GM12878 (cell line): ENCODE data around the gene ACYP2. TPM values are rescaled to one million over a fixed set of nuclear protein-coding genes. Genes with fewer than 3 reads are reported as not detected.

Source experiments
- ATAC-seq: fragments of 200-7000 bp; cut with Tn5 transposase; 3 replicates; pipeline ENCODE4 v1.9.1; 2020; ENCODE audit warnings: mild to moderate bottlenecking, moderate library complexity
- BruUV-seq: library from RNA; stranded (reverse); fragments of 400-500 nt; replicated peaks from 2 replicates; lab custom pipeline; 2021; lab: Mats Ljungman, UMichigan
- CTCF ChIA-PET: fragments of 300-600 bp; sonication (Branson Sonifier 250); formaldehyde crosslinking; extraction: SDS; loops from one replicate; lab custom pipeline; 2021; ENCODE audit warnings: inconsistent platforms; lab: Yijun Ruan, JAX
- POLR2A ChIA-PET: fragments of 350-600 bp; formaldehyde crosslinking; extraction: SDS; loops from one replicate; lab custom pipeline; 2021; ENCODE audit warnings: inconsistent platforms; lab: Charles Lee
- RAD21 ChIA-PET: fragments of 300-600 bp; sonication (Branson Sonifier 250); formaldehyde crosslinking; loops from one replicate; lab custom pipeline; 2023; ENCODE audit warnings: antibody characterized with exemption; ENCODE audit not compliant: unreplicated experiment; lab: Charles Lee
- SMC1A ChIA-PET: fragments of 300-600 bp; sonication (Branson Sonifier 250); formaldehyde crosslinking; loops from one replicate; lab custom pipeline; 2023; ENCODE audit not compliant: unreplicated experiment, uncharacterized antibody; lab: Charles Lee
- DNase-seq: peaks from one replicate; pipeline ENCODE4 v3.0.0-alpha.2; 2011; ENCODE audit warnings: low read depth, low spot score
- FAIRE-seq: peaks from 3 replicates; lab custom pipeline; 2011; peaks lifted over from hg19 to GRCh38; lab: Jason Lieb, UNC
- H2AFZ ChIP-seq: 2 replicates; pipeline ENCODE4 v1.6.0; 2011; ENCODE audit warnings: low read depth, low read length, control low read depth; ENCODE audit not compliant: control insufficient read depth
- H3K27ac ChIP-seq: 2 replicates; pipeline ENCODE4 v1.5.1; 2011; ENCODE audit warnings: control low read depth; ENCODE audit not compliant: control insufficient read depth, insufficient read depth
- H3K27me3 ChIP-seq, 2 experiments: replicated peaks in 1 of 2; 2 replicates each; pipeline versions ENCODE4 v1.6.0 to v1.6.1; 2011; ENCODE audit warnings: low read length in 1 of 2; ENCODE audit not compliant: control insufficient read depth in 2 of 2, insufficient read depth in 2 of 2
- H3K36me3 ChIP-seq, 2 experiments: 2 replicates each; pipeline ENCODE4 v1.5.1; 2011; ENCODE audit warnings: low read length in 1 of 2; ENCODE audit not compliant: control insufficient read depth in 2 of 2, insufficient read depth in 2 of 2
- H3K4me1 ChIP-seq: 2 replicates; pipeline ENCODE4 v1.6.1; 2011; ENCODE audit warnings: mild to moderate bottlenecking, low read length, moderate library complexity, mixed read lengths; ENCODE audit not compliant: control insufficient read depth, insufficient read depth
- H3K4me2 ChIP-seq: 2 replicates; pipeline ENCODE4 v1.6.0; 2011; ENCODE audit warnings: control low read depth; ENCODE audit not compliant: control insufficient read depth, insufficient read depth
- H3K4me3 ChIP-seq: fragments of 200-600 bp; sonication (generic); 2 replicates; pipeline ENCODE4 v1.5.1; 2016
- H3K79me2 ChIP-seq: 2 replicates; pipeline ENCODE4 v1.6.0; 2011; ENCODE audit warnings: low read length; ENCODE audit not compliant: control insufficient read depth, insufficient read depth
- H3K9ac ChIP-seq: 2 replicates; pipeline ENCODE4 v1.8.0; 2011; ENCODE audit warnings: low read length, control low read depth, mixed read lengths; ENCODE audit not compliant: control insufficient read depth, insufficient read depth
- H3K9me3 ChIP-seq: replicated peaks from 3 replicates; pipeline ENCODE4 v1.5.1; 2011; ENCODE audit warnings: mild to moderate bottlenecking, low read length; ENCODE audit not compliant: control insufficient read depth, insufficient read depth
- H4K20me1 ChIP-seq: 2 replicates; pipeline ENCODE4 v1.6.0; 2011; ENCODE audit not compliant: control insufficient read depth, insufficient read depth
- BCL11A ChIP-seq: IDR thresholded peaks from 2 replicates; pipeline ENCODE4 v1.6.1; 2011; ENCODE audit warnings: low read depth, low read length
- BMI1 ChIP-seq: fragments of 450-650 bp; IDR thresholded peaks from 2 replicates; pipeline ENCODE4 v1.6.1; 2016; ENCODE audit warnings: mild to moderate bottlenecking, moderate library complexity, borderline replicate concordance
- CEBPZ ChIP-seq: fragments of 150-350 bp; IDR thresholded peaks from 2 replicates; pipeline ENCODE4 v1.6.1; 2016; ENCODE audit warnings: low read depth, low read length
- E2F4 ChIP-seq: IDR thresholded peaks from 2 replicates; pipeline ENCODE4 v1.6.1; 2012; ENCODE audit warnings: low read depth, low read length, improper control_type of control experiment
- MLLT1 ChIP-seq: fragments of 450-650 bp; IDR thresholded peaks from 2 replicates; pipeline ENCODE4 v1.6.1; 2016; ENCODE audit warnings: mild to moderate bottlenecking
- POLR2AphosphoS2 ChIP-seq: IDR thresholded peaks from 2 replicates; pipeline ENCODE4 v1.6.1; 2011; ENCODE audit warnings: low read depth, mild to moderate bottlenecking, low read length, improper control_type of control experiment, moderate library complexity
- RAD51 ChIP-seq: fragments of 450-650 bp; IDR thresholded peaks from 2 replicates; pipeline ENCODE4 v1.6.1; 2016; ENCODE audit warnings: moderate library complexity, mild to moderate bottlenecking, inconsistent platforms
- RCOR1 ChIP-seq: conservative IDR thresholded peaks from 2 replicates; pipeline ENCODE4 v1.6.1; 2012; ENCODE audit warnings: low read depth, low read length, improper control_type of control experiment
- WRNIP1 ChIP-seq: IDR thresholded peaks from 2 replicates; pipeline ENCODE4 v1.6.1; 2011; ENCODE audit warnings: low read depth, low read length, improper control_type of control experiment, borderline replicate concordance
- YBX1 ChIP-seq: fragments of 450-650 bp; IDR thresholded peaks from 2 replicates; pipeline ENCODE4 v1.6.1; 2016; ENCODE audit warnings: antibody characterized with exemption
- ZBED1 ChIP-seq: IDR thresholded peaks from 2 replicates; pipeline ENCODE4 v1.6.1; 2016; ENCODE audit warnings: borderline replicate concordance
- ZBTB11 ChIP-seq: fragments of 450-650 bp; formaldehyde crosslinking; IDR thresholded peaks from 2 replicates; pipeline ENCODE4 v1.5.0; 2022; ENCODE audit warnings: mild to moderate bottlenecking, missing genetic modification characterization
- ZSCAN29 ChIP-seq: fragments of 450-650 bp; IDR thresholded peaks from 2 replicates; pipeline ENCODE4 v1.6.1; 2017; ENCODE audit warnings: mild to moderate bottlenecking, moderate library complexity
- WGBS: methylation state at CpG from one replicate; pipeline ENCODE4 v1.1.6; 2016; ENCODE audit warnings: low lambda C conversion rate; ENCODE audit not compliant: insufficient replicate concordance, insufficient coverage; ENCODE audit errors: missing lambda C conversion rate; 5-methylcytosine and 5-hydroxymethylcytosine counted together
- in situ Hi-C: fragments of 300-500 bp; cut with MboI; formaldehyde crosslinking; loops from 9 replicates; pipeline ENCODE4 v1.14.3; 2018; ENCODE audit warnings: mixed read lengths
- intact Hi-C: fragments of 100-400 bp; cut with micrococcal nuclease; formaldehyde crosslinking; loops from one replicate; pipeline ENCODE4 v1.14.2; 2022; ENCODE audit not compliant: unreplicated experiment
- polyA plus RNA-seq, 11 experiments: library from polyadenylated mRNA; depleted of rRNA in 4 of 11; unstranded in 6 of 11; stranded (reverse) in 5 of 11; fragments of >200 nt; fragmentation: Nextera tagmentation in 4 of 11; fragmentation: Illumina TruSeq in 1 of 11; extraction: Ambion mirVana in 4 of 11; extraction: Trizol in 1 of 11; gene quantifications; 1 replicate in 1 of 11; 2 replicates in 10 of 11; pipeline versions ENCODE4 v1.2.1 to v1.2.3, GENCODE V29; 2011 to 2016; ENCODE audit warnings: inconsistent platforms in 2 of 11, missing spikeins in 2 of 11, low read depth in 1 of 11
- total RNA-seq, 4 experiments: library from RNA; depleted of rRNA in 3 of 4; stranded (reverse); fragments of >200 nt in 3 of 4; fragmentation: Illumina TruSeq in 1 of 4; extraction: Trizol in 1 of 4; gene quantifications; 2 replicates each; pipeline versions ENCODE4 v1.2.1 to v1.2.3, GENCODE V29; 2013 to 2021

The ACYP2 gene
- total and polyA plus RNA-seq, 10 of the 15 experiments (the other 5 are each of a cell fraction or from before 2014, with no cell fraction given), result 4.2 to 16.3 (median 9.0) TPM

- CTCF ChIA-PET, result interaction anchor here (0.7 to 3.8 kb wide), 17 partner anchors 8 to 1068 kb away, joined by 3 to 37 read pairs (median 4); no protein-coding TSS in a partner anchor
- H2AFZ ChIP-seq, result no peak overlapping the region
- H3K4me1 ChIP-seq, result no peaks in the 10 kb centered on the region
- H3K9ac ChIP-seq, result no peak overlapping the region
- H3K9me3 ChIP-seq, result no peaks in the 10 kb centered on the region
- RAD21 ChIA-PET, result interaction anchor here (1.4 to 2.9 kb wide), 8 partner anchors 8 to 730 kb away, joined by 3 to 17 read pairs (median 6); partner anchors contain the start of gene ACYP2
- in situ Hi-C loops, result loop anchor here (25.0 kb wide), 1 partner anchor 604 kb away; the partner anchor contains the start of gene EML6
- H3K4me3 ChIP-seq, result no peak overlapping the region
- no peak for ATAC-seq
- H3K36me3 ChIP-seq, result no peaks in the 10 kb centered on the region
- intact Hi-C loops, result loop anchor here (2.0 to 10.0 kb wide), 4 partner anchors 395 to 729 kb away; no protein-coding TSS in a partner anchor
- TF ChIP-seq RAD51, result no peak
- TF ChIP-seq BCL11A, result no peak
- no peak for TF ChIP-seq WRNIP1
- no peak for TF ChIP-seq ZBED1
- TF ChIP-seq ZSCAN29, result no peak
- TF ChIP-seq MLLT1, result no peak
- TF ChIP-seq ZBTB11 (CRISPR knock-in tag), result no peak
- TF ChIP-seq RCOR1, result no peak
- no peak for TF ChIP-seq YBX1
- TF ChIP-seq POLR2AphosphoS2, result no peak
- TF ChIP-seq BMI1, result no peak
- no peak for TF ChIP-seq E2F4
- no peak for TF ChIP-seq CEBPZ
- TF ChIP-seq, all 136 proteins: peak for 0
- no TSS peak for BruUV-seq
- Histone ChIP-seq H3K4me2 (no peak overlapping the region), H3K27me3 (no peaks in the 10 kb centered on the region), H3K27ac (no peak overlapping the region), H4K20me1 (no peaks in the 10 kb centered on the region), H3K79me2 (no peaks in the 10 kb centered on the region)
- 66% methylated on average over 10 of the region's 10 CpGs for WGBS
- SMC1A ChIA-PET, result interaction anchor here (0.8 to 3.1 kb wide), 9 partner anchors 16 to 731 kb away, joined by 3 to 22 read pairs (median 3); no protein-coding TSS in a partner anchor
- no peak for FAIRE-seq
- DNase-seq, result no peak
- POLR2A ChIA-PET, result interaction anchor here (0.6 kb wide), 1 partner anchor 389 kb away, joined by 3 read pairs; no protein-coding TSS in a partner anchor
Observed at GRCh38 chr2:54107903-54108615, 7.4 kb upstream of the ACYP2 start.
